ENCODE data around the gene FKBP2.

GRCh38 chr11:64243236-64243854, 2.5 kb downstream of the FKBP2 start:
- TF ChIP-seq CTCF (IDR thresholded peaks at IDR 0.05) (no peak), POLR2AphosphoS5 (IDR thresholded peaks at IDR 0.05) (no peak), EP300 (IDR thresholded peaks at IDR 0.05) (no peak)
